Ovary (tissue), 9 donors: Measurements from ENCODE around the gene MT2A. TPM values are rescaled to one million over a fixed set of nuclear protein-coding genes. Genes with fewer than 3 reads are reported as not detected.

Experiments used
- DNase-seq, 5 donors: peaks; one replicate each; pipeline ENCODE4 v3.0.0-alpha.2; 2019 to 2020
- H3K27ac ChIP-seq, 2 donors: fragments of 200-600 bp; one replicate each; pipeline versions ENCODE4 v1.5.1 to v1.8.0; 2019 to 2022
- H3K27me3 ChIP-seq: fragments of 200-600 bp; one replicate; pipeline ENCODE4 v1.8.0; 2022
- H3K36me3 ChIP-seq: fragments of 200-600 bp; sonication (generic); one replicate; pipeline ENCODE4 v1.5.1; 2019
- H3K4me1 ChIP-seq: one replicate; pipeline ENCODE4 v1.8.1; 2013; ENCODE audit warnings: mild to moderate bottlenecking, moderate library complexity; ENCODE audit not compliant: insufficient read depth
- H3K4me3 ChIP-seq: fragments of 200-600 bp; sonication (generic); one replicate; pipeline ENCODE4 v1.5.1; 2017
- H3K9me3 ChIP-seq, 2 donors: fragments of 200-600 bp in 1 of 2; sonication (generic) in 1 of 2; one replicate each; pipeline versions ENCODE4 v1.5.1 to v1.8.1; 2013 to 2019; ENCODE audit warnings: mild to moderate bottlenecking in 1 of 2, moderate library complexity in 1 of 2
- EP300 ChIP-seq: sonication (generic); formaldehyde crosslinking; IDR thresholded peaks from one replicate; pipeline ENCODE4 v1.6.1; 2017; ENCODE audit warnings: antibody characterized with exemption
- POLR2A ChIP-seq: fragments of 450-650 bp; IDR thresholded peaks from one replicate; pipeline ENCODE4 v1.6.1; 2017; ENCODE audit warnings: antibody characterized with exemption, mild to moderate bottlenecking, moderate library complexity
- WGBS, 3 donors: extraction: QIAGEN DNeasy Blood & Tissue Kit in 1 of 3; methylation state at CpG; one replicate each; pipeline versions ENCODE4 v1.1.5 to v1.1.7; 2013 to 2017; 5-methylcytosine and 5-hydroxymethylcytosine counted together
- intact Hi-C, 4 donors: fragments of 100-400 bp; cut with DNase I; formaldehyde crosslinking; loops; one replicate each; pipeline versions ENCODE4 v1.11.0 to v1.15.1; 2022 to 2023
- polyA plus RNA-seq, 2 donors: library from polyadenylated mRNA; stranded (reverse); fragments of 200-250 nt in 1 of 2; fragments of 350-450 nt in 1 of 2; fragmentation: Illumina TruSeq in 1 of 2; extraction: RNeasy Lipid Tissue Mini Kit (QIAGEN cat#74804) in 1 of 2; gene quantifications; one replicate each; pipeline ENCODE4 v1.2.3, GENCODE V29; 2013 to 2014
- total RNA-seq, 7 donors: library from RNA; depleted of rRNA in 2 of 7; stranded (reverse); fragments of >200 nt in 2 of 7; fragmentation: NEBNext Ultra II Directional in 3 of 7; extraction: Animal tissue kit (Norgen Biotek cat#: 25700) in 3 of 7; gene quantifications; one replicate each; pipeline versions ENCODE4 v1.1.0 to v1.2.4, GENCODE V29; 2016 to 2023
- TF ChIP-seq, protein P1 (sequence below), 3 donors: fragments of 450-650 bp in 2 of 3; fragments of 200-600 bp in 1 of 3; IDR thresholded peaks; one replicate each; pipeline versions ENCODE4 v1.5.1 to v1.8.0; 2016 to 2022; ENCODE audit warnings: antibody characterized with exemption in 3 of 3, mild to moderate bottlenecking in 1 of 3
- donor health status: DM: no; HTN: no; CAD: no; lungs with moderate emphysema.
- donor health status: DM: no; HTN: no; CAD: no.
- donor health status: Bipolar disorder and iron deficiency.
- donor health status: DM: yes; HTN: yes; CAD: no.
- donor health status: DM: no; HTN: no; CAD: no.
- donor health status: DM: yes; HTN: yes; CAD: no.

The MT2A gene
- total and polyA plus RNA-seq, 9 donors, result 16.1 to 679 (median 136) TPM

DNA sequence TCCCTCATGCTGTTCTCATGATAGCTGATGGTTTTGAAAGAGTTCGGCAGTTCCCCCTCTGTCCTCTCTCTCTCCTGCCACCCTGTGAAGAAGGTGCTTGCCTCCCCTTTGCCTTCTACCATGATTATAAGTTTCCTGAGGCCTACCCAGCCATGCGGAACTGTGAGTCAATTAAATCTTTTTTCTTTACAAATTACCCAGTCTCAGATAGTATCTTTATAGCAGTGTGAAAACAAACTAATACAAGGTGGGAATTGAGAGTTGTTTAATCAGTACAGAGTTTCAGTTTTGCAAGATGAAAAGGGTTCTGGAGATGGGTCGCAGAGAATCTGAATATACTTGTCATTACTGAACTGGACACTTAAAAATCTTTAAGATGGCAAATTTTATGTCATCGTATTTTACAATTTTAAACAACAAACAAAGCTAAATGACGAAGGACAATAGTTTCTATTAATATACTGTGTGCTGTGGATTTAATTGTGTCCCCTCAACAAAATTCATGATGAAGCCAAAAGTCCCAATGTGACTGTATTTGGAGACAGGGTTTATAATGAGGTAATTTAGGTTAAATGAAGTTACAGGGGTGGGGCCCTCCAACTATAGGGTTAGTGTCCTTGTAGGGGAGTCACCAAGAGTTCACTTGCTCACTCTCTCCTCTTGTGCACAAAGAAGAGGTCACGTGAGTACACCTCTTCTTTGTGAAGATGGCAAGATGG lies 14.7 kb upstream of the MT2A start:
- Histone ChIP-seq H3K4me1 (peaks cover 3% of the 10 kb centered on the region), H3K9me3 (no peaks in the 10 kb centered on the region), H3K36me3 (no peaks in the 10 kb centered on the region), H3K27ac (no peak overlapping the region), H3K27me3 (no peaks in the 10 kb centered on the region), H3K4me3 (no peak overlapping the region)
- intact Hi-C loops, result loop anchor here in 1 of 4 donors (2.0 kb wide), 1 partner anchor 27 kb away; no protein-coding TSS in a partner anchor
- 77 to 94% (median 82%) methylated on average over 6 of the region's 6 CpGs for WGBS, 3 donors
- DNase-seq, result no peak
- TF ChIP-seq, protein P1, sequence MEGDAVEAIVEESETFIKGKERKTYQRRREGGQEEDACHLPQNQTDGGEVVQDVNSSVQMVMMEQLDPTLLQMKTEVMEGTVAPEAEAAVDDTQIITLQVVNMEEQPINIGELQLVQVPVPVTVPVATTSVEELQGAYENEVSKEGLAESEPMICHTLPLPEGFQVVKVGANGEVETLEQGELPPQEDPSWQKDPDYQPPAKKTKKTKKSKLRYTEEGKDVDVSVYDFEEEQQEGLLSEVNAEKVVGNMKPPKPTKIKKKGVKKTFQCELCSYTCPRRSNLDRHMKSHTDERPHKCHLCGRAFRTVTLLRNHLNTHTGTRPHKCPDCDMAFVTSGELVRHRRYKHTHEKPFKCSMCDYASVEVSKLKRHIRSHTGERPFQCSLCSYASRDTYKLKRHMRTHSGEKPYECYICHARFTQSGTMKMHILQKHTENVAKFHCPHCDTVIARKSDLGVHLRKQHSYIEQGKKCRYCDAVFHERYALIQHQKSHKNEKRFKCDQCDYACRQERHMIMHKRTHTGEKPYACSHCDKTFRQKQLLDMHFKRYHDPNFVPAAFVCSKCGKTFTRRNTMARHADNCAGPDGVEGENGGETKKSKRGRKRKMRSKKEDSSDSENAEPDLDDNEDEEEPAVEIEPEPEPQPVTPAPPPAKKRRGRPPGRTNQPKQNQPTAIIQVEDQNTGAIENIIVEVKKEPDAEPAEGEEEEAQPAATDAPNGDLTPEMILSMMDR (IDR thresholded peaks at IDR 0.05), result no peak
- TF ChIP-seq EP300, result no peak
- no peak for TF ChIP-seq POLR2A

DNA sequence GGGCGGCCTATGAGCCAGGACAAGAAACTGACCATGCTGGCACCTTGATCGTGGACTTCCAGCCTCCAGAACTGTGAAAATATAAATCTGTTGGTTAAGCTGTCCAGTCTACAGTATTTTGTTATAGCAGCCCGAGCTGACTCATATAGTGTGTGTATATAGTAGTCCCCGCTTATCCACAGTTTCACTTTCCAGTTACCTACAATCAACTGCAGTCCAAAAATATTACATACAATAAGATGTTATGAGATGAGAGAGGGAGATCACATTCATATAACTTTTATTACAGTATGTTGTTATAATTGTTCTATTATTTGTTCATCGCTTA lies 14.1 kb upstream of the MT2A start:
- Histone ChIP-seq H3K9me3 (no peaks in the 10 kb centered on the region), H3K36me3 (no peaks in the 10 kb centered on the region), H3K4me1 (peaks cover 3% of the 10 kb centered on the region), H3K4me3 (no peak overlapping the region), H3K27ac (no peak overlapping the region), H3K27me3 (no peaks in the 10 kb centered on the region)
- no peak for DNase-seq
- WGBS, 3 donors, result 85 to 97% (median 96%) methylated on average over 5 of the region's 5 CpGs
- intact Hi-C loops, result no loop called here
- no peak for TF ChIP-seq POLR2A
- no peak for TF ChIP-seq EP300
- TF ChIP-seq, protein P1 (IDR thresholded peaks at IDR 0.05), result no peak

- Histone ChIP-seq H3K36me3 (no peaks in the 10 kb centered on the region), H3K4me1 (no peaks in the 10 kb centered on the region), H3K27ac (no peak overlapping the region), H3K27me3 (no peaks in the 10 kb centered on the region), H3K4me3 (no peak overlapping the region), H3K9me3 (no peaks in the 10 kb centered on the region)
- TF ChIP-seq POLR2A (no peak), EP300 (no peak)
- TF ChIP-seq, protein P1 (IDR thresholded peaks at IDR 0.05), result peak in 1 of 3 donors; percentile 54
- DNase-seq, result peak in 1 of 5 donors; percentile 48
- intact Hi-C loops, result loop anchor here in 1 of 4 donors (10.0 kb wide), 1 partner anchor 704 kb away; no protein-coding TSS in a partner anchor
- WGBS, 3 donors, result 27 to 34% (median 29%) methylated on average over 8 of the region's 8 CpGs
Observed at GRCh38 chr16:56600398-56600999, 7.9 kb upstream of the MT2A start.

DNA sequence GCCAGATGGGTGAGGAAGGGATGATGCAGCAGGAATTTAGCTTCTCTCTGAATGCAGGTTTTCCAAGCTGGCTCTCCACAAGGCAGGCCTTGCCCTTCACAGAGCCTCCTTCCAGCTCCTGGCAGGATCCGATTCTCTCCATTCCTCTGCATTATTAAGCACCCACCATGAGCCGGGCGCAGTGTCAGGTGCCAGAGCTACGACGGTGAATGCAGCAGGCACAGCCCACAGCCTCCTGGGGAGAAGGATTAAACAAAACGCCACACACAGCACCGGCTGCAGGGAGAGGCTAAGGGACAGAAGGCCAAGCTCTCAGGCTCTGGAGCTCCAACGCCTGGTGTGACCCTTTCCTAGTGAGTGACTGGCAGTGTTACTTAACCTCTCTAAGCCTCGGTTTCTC lies 7.1 kb upstream of the MT2A start:
- Histone ChIP-seq H3K9me3 (no peaks in the 10 kb centered on the region), H3K27me3 (no peaks in the 10 kb centered on the region), H3K4me3 (no peak overlapping the region), H3K27ac (no peak overlapping the region), H3K4me1 (peaks cover 3% of the 10 kb centered on the region), H3K36me3 (no peaks in the 10 kb centered on the region)
- 61 to 65% (median 64%) methylated on average over 9 of the region's 9 CpGs for WGBS, 3 donors
- TF ChIP-seq EP300 (no peak), POLR2A (no peak)
- TF ChIP-seq, protein P1 (IDR thresholded peaks at IDR 0.05), result no peak
- intact Hi-C loops, result loop anchor here in 1 of 4 donors (10.0 kb wide), 1 partner anchor 703 kb away; no protein-coding TSS in a partner anchor
- peak in 1 of 5 donors; percentile 13 for DNase-seq
